ENCODE results near the gene TNFAIP6. TPM values are rescaled to one million over a fixed set of nuclear protein-coding genes. Genes with fewer than 3 reads are reported as not detected.
"Not testable (repeated sequence)": the region's sequence is repeated elsewhere in the genome, so short reads cannot be mapped to it uniquely, and the experiment has no call there.

TNFAIP6 gene
- 0.93 to 1.7 TPM (median 1.2 TPM) in 3 replicates for total RNA-seq

GRCh38 chr2:151357359-151357758, at the start of gene TNFAIP6:
TSS of gene TNFAIP6 (plus strand) at chr2:151357592. CDS start at chr2:151357667, 75 bp downstream.
- H3K27me3 Mint-ChIP-seq (ENCODE audit: low read depth), result no peaks in the 10 kb centered on the region
- H3K4me1 Mint-ChIP-seq, result peaks cover 4% of the 10 kb centered on the region
- TF ChIP-seq CTCF (IDR thresholded peaks at IDR 0.05; ENCODE audit: unreplicated experiment), result no peak
- peak within 1 kb of the TSS; percentile 51 for H3K4me3 Mint-ChIP-seq
- no peaks in the 10 kb centered on the region for H3K36me3 Mint-ChIP-seq
- no peak for DNase-seq (ENCODE audit: low spot score in 2 of 2, unreplicated experiment in 2 of 2)
- H3K27ac Mint-ChIP-seq, result peak within 1 kb of the TSS; percentile 89
- no peaks in the 10 kb centered on the region for H3K9me3 Mint-ChIP-seq

- not testable (repeated sequence) for H3K27ac Mint-ChIP-seq; H3K27me3 Mint-ChIP-seq (ENCODE audit: low read depth)
These were observed 47.1 kb upstream of the TNFAIP6 start for GRCh38 chr2:151310313-151310712.

GRCh38 chr2:151312440-151312839, 45.0 kb upstream of the TNFAIP6 start:
- not testable (repeated sequence) for DNase-seq (ENCODE audit: low spot score in 2 of 2, unreplicated experiment in 2 of 2); H3K4me3 Mint-ChIP-seq; H3K36me3 Mint-ChIP-seq; H3K27me3 Mint-ChIP-seq (ENCODE audit: low read depth); H3K9me3 Mint-ChIP-seq; H3K27ac Mint-ChIP-seq; H3K4me1 Mint-ChIP-seq

More at GRCh38 chr2:151310313-151310712, 47.1 kb upstream of the TNFAIP6 start:
- not testable (repeated sequence) for H3K4me3 Mint-ChIP-seq; H3K9me3 Mint-ChIP-seq; H3K4me1 Mint-ChIP-seq; H3K36me3 Mint-ChIP-seq; DNase-seq (ENCODE audit: low spot score in 2 of 2, unreplicated experiment in 2 of 2)

- Mint-ChIP-seq H3K9me3 (peaks cover 21% of the 10 kb centered on the region), H3K4me3 (no peak overlapping the region), H3K4me1 (peaks cover 6% of the 10 kb centered on the region), H3K27ac (no peak overlapping the region), H3K27me3 (ENCODE audit: low read depth) (no peaks in the 10 kb centered on the region), H3K36me3 (peaks cover 2% of the 10 kb centered on the region)
- no peak for DNase-seq (ENCODE audit: low spot score in 2 of 2, unreplicated experiment in 2 of 2)
- no peak for TF ChIP-seq CTCF (IDR thresholded peaks at IDR 0.05; ENCODE audit: unreplicated experiment)
These were observed 42.0 kb upstream of the TNFAIP6 start for GRCh38 chr2:151315381-151315903.

GRCh38 chr2:151325581-151326095, 31.8 kb upstream of the TNFAIP6 start:
- Mint-ChIP-seq H3K9me3 (peaks cover 7% of the 10 kb centered on the region), H3K4me1 (no peaks in the 10 kb centered on the region), H3K4me3 (no peak overlapping the region), H3K27ac (no peak overlapping the region), H3K27me3 (ENCODE audit: low read depth) (no peaks in the 10 kb centered on the region), H3K36me3 (peaks cover 3% of the 10 kb centered on the region)
- DNase-seq (ENCODE audit: low spot score in 2 of 2, unreplicated experiment in 2 of 2), result no peak
- TF ChIP-seq CTCF (IDR thresholded peaks at IDR 0.05; ENCODE audit: unreplicated experiment), result no peak

GRCh38 chr2:151326554-151326953, 30.8 kb upstream of the TNFAIP6 start:
- Mint-ChIP-seq H3K27me3 (ENCODE audit: low read depth) (peaks cover 2% of the 10 kb centered on the region), H3K27ac (no peak overlapping the region), H3K36me3 (no peaks in the 10 kb centered on the region), H3K4me1 (no peaks in the 10 kb centered on the region), H3K4me3 (no peak overlapping the region), H3K9me3 (peaks cover 9% of the 10 kb centered on the region)
- no peak for TF ChIP-seq CTCF (IDR thresholded peaks at IDR 0.05; ENCODE audit: unreplicated experiment)
- DNase-seq (ENCODE audit: low spot score in 2 of 2, unreplicated experiment in 2 of 2), result no peak

- H3K4me3 Mint-ChIP-seq, result no peak overlapping the region
- H3K9me3 Mint-ChIP-seq, result peaks cover 9% of the 10 kb centered on the region
- peaks cover 2% of the 10 kb centered on the region for H3K27me3 Mint-ChIP-seq (ENCODE audit: low read depth)
- no peak overlapping the region for H3K27ac Mint-ChIP-seq
- TF ChIP-seq CTCF (IDR thresholded peaks at IDR 0.05; ENCODE audit: unreplicated experiment), result no peak
- peaks cover 2% of the 10 kb centered on the region for H3K4me1 Mint-ChIP-seq
- H3K36me3 Mint-ChIP-seq, result no peaks in the 10 kb centered on the region
- no peak for DNase-seq (ENCODE audit: low spot score in 2 of 2, unreplicated experiment in 2 of 2)
These were observed 27.4 kb upstream of the TNFAIP6 start for GRCh38 chr2:151329998-151330397.

Data from mesothelial cell of epicardium (in vitro differentiated cells).